GM19035 (cell line): ENCODE measurements around the gene DEPP1.
"Not testable (repeated sequence)": the region's sequence is repeated elsewhere in the genome, so short reads cannot be mapped to it uniquely, and the experiment has no call there.

Experiments
- ATAC-seq: cut with Tn5 transposase; IDR thresholded peaks from one replicate; pipeline ENCODE4 v1.9.1; 2021; ENCODE audit not compliant: unreplicated experiment

Gene DEPP1, protein sequence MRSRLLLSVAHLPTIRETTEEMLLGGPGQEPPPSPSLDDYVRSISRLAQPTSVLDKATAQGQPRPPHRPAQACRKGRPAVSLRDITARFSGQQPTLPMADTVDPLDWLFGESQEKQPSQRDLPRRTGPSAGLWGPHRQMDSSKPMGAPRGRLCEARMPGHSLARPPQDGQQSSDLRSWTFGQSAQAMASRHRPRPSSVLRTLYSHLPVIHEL

DNA sequence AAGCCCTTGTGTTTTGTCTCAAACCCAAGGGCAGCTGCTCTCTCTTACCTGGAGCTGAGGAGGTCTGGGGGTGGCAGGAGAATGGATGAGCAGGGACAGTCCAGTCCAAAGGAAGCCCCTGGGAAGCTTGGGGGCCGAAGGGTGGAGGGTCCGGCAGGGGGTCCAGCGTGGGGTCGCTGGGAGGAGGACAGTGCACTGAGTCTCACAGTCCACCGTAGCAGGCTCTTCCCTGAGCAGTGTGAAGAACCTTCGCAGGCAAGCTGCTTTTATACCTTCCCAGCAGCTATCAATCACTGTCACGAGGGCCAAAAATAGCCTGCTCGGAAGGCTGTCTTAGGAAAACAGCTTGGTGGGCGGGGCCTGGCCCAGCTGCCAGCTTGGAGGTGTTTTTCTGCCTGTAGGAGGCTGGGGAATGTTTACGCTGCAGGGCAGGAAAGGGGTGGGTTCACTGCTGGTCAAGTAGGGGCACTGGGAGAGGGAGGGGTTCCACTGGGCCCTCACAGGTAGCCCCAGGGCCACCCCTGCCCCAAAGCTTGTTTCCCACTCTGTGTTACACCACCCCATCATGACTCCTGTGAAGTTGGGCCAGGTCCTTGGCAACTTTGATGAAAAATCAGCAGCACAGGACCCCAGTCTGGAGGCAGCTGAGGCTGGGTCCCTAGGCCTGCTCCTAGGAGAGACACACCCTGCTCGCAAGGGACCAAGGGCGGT lies at the start of gene DEPP1:
TSS of gene DEPP1 (minus strand) at position 240 of the 711 bp plus-strand sequence. CDS start 779 bp downstream, outside the sequence.
- ATAC-seq: no peak

DNA sequence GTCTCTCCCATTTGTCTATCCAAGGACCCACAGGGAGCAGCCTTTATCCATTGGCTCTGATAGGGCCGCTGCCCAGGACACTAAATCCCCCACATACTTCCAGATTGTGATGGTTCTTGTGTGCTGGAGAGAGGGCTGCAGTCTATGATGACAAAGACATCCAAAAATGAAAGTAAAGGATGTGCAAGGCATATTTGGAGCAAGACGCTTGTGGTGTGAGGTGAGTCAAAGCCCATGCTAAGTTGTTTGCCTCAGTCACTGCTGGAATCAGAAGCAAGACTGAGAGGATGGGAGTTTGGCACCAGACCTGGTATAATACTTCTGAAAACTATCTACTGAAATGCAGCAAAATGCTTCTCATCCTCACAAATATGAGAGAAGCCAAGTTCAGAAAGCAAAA lies 44.8 kb upstream of the DEPP1 start:
- no peak for ATAC-seq

DNA sequence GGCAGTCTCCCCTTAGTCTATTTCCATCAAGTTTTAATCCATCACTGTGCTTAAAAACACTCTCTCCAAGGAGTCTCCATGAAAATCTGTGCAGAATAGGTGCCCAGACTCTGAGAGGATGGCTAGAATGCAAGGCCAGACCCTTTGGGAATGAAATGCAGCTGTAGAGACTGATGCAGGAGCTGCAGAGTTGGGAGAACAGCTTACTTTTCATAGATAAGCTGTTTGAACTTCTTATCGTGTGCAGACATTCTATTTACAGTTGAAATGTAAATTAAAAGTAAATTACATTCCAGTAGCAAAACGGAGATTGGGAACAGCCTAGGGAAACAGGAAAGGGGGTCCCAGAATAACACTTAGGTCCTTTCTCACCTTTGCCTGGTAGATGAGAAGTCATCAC lies 37.0 kb upstream of the DEPP1 start:
- ATAC-seq: no peak

DNA sequence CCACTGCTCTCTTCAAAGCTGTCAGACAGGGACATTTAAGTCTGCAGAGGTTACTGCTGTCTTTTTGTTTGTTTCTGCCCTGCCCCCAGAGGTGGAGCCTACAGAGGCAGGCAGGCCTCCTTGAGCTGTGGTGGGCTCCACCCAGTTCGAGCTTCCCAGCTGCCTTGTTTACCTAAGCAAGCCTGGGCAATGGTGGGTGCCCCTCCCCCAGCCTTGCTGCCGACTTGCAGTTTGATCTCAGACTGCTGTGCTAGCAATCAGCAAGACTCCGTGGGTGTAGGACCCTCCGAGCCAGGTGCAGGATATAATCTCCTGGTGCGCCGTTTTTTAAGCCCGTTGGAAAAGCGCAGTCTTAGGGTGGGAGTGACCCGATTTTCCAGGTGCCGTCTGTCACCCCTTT lies 35.9 kb upstream of the DEPP1 start:
- not testable (repeated sequence) for ATAC-seq

DNA sequence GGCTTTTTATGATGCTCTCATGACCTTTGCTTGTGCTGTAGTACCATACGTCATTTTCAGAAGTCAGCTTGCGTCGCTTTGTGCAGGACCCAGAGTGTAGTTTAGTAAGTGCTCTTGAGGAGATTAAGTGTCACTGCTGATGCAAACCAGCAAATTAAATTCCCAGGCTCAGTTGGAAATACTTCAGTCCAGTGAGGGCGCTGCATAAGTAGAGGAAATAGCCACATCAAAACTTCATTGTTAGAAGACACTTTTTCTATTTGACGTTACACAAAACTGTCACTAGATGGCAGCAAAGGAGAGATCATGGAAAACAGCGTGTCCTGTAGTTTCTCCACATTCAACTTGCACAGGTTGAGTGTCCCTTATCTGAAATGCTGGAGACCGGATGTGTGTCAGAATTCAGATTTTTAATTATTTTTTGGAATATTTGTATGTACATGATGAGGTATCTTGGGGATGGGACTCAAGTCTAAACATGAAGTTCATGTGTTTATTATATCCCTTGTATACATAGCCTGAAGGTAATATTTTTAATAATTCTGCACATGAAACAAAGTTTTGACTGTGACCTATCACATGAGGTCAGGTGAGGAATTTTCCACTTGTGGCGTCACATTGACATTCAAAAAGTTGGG lies 30.0 kb upstream of the DEPP1 start:
- ATAC-seq: peak; percentile 88

DNA sequence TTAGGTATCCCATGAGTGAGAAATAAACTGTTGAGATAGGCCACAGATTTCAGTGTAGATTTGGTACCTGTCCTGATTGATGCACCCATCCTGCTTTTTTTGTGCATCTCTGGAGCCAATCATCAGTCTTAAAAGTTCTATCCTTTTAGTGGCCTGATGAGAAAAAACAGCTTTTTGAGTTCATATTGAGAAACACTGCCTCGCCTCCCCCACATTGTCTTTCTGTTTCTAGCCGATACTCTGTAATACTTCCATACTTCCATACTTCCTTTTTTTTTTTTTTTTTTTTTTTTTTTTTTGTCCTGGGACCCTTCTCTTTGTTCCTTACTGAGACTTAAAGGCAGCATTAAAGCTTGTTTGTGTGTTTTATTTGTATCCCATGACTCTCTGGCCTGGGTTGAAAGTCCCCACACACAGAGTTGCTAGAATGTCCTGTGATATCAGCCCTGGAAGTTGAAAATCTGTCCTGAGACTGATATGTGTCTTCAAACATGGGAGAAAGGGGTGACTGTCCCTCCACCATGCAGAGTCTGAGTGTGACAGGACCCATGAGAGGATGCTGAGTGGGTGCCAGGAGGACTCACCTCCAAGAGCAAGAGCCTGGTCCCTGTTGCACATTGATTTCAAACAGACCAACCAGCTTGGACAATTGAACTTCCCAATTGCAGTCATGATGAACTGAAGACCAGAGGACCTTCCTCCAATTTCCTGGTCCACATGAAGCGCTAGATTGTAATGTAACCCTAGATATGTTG lies 27.8 kb upstream of the DEPP1 start:
- ATAC-seq: no peak

DNA sequence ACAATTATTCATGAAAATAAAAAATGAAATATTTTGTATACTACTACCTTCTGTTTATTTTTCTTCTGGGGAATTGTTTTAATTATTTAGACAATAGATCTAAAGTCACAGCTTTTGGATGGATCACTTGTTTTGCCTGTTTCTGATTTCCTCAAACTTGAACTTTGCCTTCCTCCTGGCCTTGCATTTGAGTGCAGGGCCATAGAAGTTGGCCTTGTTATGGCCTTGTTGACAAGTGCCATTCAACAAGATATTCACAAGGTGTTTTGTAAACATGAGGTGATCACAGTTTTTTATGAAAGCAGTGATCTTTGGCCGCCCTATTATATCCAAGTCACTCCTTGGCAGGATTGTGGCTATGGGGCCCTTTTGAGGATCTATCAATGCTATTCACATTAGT lies 26.7 kb upstream of the DEPP1 start:
- no peak for ATAC-seq

DNA sequence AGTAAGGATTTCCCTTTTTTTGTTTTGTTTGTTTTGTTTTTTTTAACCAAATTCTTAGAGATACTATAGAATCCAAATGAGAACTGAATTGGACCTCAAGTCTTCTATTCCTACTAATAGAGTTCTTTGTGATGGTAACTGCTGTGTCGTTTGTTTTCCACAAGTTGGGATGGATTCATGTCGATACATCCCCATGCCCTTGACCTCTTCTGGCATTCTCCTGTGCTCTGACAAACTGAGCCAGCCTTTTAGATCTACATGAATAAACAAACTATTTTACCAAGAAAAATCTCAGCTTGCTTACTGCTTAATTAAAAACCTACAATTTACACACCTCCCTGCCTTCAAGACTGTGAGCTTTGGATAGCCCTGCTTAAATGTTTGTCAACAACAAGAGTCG lies 26.1 kb upstream of the DEPP1 start:
- ATAC-seq: no peak

DNA sequence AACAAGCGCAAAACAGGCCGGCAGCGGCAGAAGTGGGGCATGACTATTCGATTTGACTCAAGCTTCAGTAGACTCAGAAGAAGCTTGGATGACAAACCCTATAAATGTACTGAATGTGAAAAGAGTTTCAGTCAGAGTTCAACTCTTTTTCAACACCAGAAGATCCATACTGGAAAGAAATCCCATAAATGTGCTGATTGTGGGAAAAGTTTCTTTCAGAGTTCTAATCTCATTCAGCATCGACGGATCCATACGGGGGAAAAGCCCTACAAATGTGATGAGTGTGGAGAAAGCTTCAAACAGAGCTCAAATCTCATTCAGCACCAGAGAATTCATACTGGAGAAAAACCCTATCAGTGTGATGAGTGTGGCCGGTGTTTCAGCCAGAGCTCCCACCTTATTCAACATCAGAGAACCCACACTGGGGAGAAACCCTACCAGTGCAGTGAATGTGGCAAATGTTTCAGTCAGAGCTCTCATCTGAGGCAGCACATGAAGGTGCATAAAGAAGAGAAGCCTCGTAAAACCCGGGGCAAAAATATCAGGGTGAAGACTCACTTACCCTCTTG lies 24.9 kb upstream of the DEPP1 start:
- no peak for ATAC-seq

DNA sequence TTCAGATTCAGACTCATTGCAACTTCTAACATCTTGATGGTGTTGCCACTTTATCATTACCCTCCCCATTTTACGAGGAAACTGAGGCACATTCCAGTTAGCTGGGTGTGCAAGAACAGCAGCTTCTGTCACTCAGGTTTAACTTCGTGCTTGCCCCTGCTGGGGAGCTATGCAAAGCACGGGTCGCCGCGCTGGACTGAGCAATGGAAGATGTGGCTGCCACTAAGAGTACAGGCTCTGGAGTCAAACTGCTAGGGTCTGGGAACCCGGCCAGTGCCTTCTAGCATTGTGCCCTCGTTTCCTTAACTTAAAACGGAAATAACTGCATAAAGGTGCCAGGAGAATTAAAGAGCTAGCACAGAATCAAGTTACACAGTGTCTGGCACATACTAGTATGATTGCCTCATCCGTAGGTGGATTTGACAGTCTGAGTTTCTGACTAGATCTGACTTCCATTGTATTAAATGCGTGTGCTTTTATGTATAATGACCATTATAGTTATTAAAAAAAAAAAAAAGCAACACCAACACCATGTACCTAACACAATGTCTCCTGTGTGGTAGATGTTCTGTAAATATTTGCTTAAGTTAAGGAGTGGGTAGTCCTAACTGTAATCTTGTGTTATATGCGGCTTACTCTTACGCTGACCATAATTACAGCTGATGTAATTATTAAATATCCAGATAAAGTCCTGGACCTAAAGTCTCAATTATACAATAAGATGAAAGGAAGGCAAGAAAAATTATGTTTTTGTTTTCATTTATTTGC lies 23.0 kb upstream of the DEPP1 start:
- ATAC-seq: peak; percentile 80

DNA sequence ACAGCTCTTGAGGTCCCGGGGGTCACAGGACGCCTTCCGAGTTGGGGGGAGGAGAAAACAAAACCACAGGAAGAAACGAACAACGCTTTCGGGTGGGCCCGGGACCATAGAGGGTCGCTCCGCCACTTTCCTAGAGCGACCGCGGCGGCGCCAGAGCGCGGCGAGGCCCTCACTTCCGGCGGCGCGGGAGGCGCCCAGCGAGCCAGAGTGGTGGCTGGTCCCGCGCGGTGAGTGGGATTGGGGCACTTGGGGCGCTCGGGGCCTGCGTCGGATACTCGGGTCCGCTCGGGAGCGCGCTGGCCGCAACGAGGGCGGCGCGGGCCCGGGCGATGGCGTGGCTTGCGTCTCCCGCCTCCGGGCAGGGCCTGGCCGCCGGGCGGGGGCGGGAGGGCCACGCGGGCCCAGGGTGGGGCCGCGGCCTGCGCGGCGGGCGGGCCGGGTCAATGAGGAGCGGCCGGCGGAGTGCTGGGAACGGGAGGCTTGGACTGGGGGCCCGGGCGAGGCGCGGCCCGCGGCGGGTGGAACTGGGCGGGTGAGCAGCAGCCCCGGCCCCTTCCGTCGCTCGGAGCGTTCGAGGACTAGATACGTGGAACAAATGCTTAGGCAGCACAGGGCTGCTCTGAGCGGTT lies 22.3 kb upstream of the DEPP1 start, which contains the start of gene ZNF22:
TSS of gene ZNF22 (plus strand) at position 172 of the 629 bp plus-strand sequence. CDS start 2,446 bp downstream, outside the sequence.
- peak; percentile 74 for ATAC-seq

DNA sequence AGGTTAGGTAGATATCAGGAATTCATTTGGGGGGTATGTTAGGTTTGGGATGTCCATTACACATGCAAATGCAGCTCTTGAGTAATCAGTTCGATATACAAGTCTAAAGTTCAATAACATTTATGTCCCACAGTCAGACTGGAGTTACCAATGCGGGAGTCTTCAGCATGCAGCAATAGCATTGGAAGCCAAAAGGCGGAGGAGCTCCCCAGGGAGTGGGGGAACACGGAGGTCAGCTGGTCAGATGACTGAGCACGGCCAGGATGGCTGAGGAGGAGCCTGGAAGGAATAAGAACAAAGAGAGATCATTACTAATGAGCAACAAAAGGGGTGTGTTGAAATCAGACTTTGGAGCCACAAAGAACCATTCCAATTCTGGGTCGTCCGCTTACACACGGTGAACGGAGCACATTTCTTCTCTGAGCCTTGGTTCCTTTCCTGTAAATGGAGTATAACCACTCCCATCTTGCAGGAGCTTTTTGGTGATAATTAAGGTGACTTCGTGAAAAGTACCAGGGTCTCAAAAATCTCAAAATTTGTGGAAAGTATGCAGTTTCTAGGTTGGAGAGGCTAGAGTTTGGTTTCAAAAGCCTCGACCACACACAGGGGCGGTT lies 21.6 kb upstream of the DEPP1 start:
- no peak for ATAC-seq

DNA sequence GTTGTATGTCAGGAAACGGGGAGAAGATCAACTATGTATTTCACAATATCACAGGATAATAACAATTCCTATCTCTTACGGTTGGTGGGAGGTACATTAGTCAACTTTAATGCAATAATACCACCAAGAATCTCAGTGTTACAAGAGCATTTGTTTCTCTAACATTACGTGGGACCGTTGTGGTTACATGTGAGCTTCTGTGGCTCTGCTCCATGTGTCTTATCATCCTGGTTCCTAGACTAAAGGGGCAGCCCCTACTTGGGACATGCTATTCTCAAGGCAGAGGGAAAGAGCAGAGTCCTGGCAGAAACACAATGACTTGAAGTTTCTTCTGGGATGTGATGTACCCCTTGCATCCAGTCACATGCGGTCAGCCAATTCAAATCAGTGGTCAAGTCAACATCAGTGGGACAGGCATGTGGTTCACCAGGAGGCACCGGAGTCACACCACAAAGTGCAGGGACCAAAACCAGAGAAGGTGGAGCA lies 19.6 kb upstream of the DEPP1 start:
- no peak for ATAC-seq

DNA sequence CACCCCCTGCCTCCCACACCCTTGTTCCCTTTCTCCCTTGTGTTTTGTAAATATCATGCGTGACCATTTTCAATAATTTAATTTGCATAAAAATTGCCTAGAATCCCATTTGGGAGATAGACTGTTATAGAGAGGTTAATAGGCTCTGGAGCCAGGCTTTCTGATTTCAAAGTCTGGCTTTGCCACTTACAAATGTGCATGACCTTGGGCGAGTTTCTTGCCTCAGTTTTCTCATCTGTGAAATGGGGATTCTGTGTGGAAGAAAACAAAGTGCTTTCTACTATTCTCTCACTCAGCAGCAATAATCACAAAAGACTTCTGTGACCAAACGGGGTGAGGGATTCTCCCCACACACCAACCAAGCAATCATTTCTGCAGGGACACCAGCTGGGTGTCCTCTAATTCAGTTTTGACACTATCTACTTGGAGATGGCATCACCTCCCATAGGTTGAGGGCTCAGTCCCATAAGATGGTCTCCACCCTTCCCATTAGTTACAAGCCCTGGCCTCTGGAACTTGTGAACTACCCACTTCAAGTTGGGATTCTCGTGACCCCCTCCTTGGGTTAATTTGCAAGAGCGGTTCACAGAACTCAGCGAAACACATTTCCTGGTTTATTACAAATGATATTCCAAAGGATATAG lies 18.6 kb upstream of the DEPP1 start:
- no peak for ATAC-seq

DNA sequence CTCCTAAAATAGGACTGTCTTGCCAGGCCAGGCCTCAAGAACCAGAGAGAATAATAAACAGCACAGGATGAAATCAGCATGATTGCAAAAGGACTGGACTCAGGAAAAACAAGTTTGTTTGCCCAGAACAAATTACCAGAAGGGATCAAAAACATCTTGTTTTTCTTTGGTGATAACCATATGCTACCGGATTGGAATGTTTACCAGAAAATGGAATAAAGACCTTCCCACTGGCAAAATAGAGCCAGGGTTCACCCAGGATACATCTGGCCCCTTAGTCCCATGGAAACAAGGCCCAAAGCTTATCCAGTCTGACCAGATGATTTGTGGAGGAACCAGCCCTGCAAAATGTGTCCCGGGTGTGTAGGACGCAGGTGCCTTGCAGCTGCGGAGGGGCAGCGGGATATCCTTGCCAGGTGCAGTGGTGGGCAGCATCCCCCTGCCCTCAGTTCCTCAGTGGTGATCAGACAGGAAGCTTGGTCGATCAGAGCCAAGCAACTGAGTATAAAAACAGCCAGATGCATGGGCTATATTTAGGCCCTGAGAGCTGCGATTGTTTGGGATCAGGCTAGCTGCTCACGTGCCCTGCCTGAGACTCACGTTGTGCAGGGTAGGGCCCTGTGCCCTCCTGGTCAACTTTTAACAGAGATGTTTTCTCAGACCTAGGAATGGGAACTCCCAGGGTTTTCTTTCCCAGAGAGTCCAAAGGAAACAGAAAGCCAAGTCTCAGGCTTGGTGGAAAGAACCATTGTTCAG lies 17.5 kb upstream of the DEPP1 start:
- no peak for ATAC-seq

DNA sequence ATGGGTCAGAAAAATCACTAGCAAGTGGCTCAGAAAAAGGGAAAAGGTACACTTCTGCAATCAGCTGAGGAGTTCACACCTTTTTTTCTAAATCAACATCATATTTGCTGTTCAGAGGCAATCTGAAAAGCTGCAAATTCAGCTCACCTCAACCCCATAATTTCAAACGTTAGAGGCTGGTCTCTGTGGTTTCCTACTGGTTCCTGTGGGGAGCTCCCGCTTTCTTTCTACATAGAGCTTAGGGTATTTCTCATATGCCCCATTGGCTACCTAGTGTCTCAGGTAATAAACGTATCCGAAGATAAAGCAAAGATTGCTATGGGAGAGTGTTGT lies 16.9 kb upstream of the DEPP1 start:
- ATAC-seq: no peak

DNA sequence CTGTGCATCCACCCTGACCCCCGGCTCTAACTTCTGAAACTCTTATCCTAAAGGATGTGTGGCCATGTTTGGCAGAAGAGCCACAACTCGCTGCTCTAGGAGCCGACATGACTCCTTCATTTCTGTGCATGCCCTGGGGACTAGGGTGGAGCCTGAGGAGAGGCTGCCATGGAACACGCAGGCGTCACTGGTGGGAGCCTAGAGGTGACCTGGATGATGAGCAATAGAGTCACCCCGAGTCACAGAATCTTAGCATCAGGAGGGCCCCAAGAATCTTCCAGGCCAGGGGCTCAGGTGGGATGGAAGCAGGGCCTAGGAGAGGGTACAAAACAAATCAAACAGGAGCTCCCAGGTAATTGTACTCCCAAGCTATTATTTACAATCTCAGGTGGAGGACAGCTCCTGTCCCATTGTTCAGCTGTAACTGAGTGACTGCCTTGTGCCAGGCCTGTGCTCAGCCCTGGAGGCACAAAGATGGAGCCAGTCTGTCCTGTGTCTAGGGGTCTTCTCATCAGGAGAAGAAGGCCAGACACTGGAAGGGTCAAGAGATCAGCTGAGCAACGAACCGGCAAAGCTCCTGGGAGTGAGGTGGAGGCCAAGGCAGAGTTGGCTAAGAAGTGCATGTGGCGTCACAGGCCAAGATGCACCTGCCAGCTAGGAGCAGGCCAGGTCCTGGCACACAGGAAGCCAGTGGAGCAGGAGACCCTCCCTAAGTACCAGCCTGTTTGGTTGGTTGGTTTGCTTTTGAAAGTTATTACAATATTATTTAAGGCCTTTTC lies 16.3 kb upstream of the DEPP1 start:
- no peak for ATAC-seq
